ENCODE data around the gene PEA15. TPM values are rescaled to one million over a fixed set of nuclear protein-coding genes. Genes with fewer than 3 reads are reported as not detected.
A peak's percentile ranks its signal among the peaks of the same experiment; 100 is the strongest.

The PEA15 gene
- total RNA-seq, 5 donors from 2014 or later (not counting 1 experiment from before 2014, with no cell fraction given) = 12.3 to 27.5 (median 15.9) TPM

GRCh38 chr1:160225345-160225744 lies 20.2 kb downstream of the PEA15 start:
- H3K4me3 Mint-ChIP-seq = no peak overlapping the region
- CTCF ChIA-PET = interaction anchor here in 1 of 2 donors (0.6 to 1.1 kb wide), 3 partner anchors 27 to 241 kb away, joined by 3 to 4 read pairs (median 4); partner anchors contain the start of gene IGSF8
- H3K27ac Mint-ChIP-seq = no peak overlapping the region
- peaks cover 60% of the 10 kb centered on the region for H3K36me3 Mint-ChIP-seq
- Histone ChIP-seq H3K27ac (ENCODE audit: low read length) (no peak overlapping the region), H3K27me3 (replicated peaks in 1 of 2; ENCODE audit: control insufficient read depth in 2 of 2, extremely low read depth in 1 of 2, insufficient read depth in 2 of 2, low read length in 1 of 2) (no peaks in the 10 kb centered on the region), H3K9me3 (no peaks in the 10 kb centered on the region), H3K4me3 (ENCODE audit: control insufficient read depth in 1 of 2, extremely low read depth in 1 of 2, low read length in 1 of 2) (no peak overlapping the region), H3K4me1 (ENCODE audit: control insufficient read depth in 1 of 2, extremely low read depth in 1 of 2, insufficient read depth in 2 of 2, low read length in 2 of 2) (no peaks in the 10 kb centered on the region), H3K36me3 (ENCODE audit: control insufficient read depth in 2 of 2, extremely low read depth in 1 of 2, insufficient read depth in 1 of 2, low read length in 1 of 2) (peaks cover 17 to 94% of the 10 kb centered on the region in 2 donors)
- no peaks in the 10 kb centered on the region for H3K4me1 Mint-ChIP-seq
- DNase-seq (no peak), ATAC-seq (replicated peaks in 1 of 4) (no peak)
- POLR2A ChIA-PET = interaction anchor here in 1 of 2 donors (0.6 kb wide), 1 partner anchor 16 kb away, joined by 13 read pairs; no protein-coding TSS in a partner anchor
- no CpG with 5 or more reads among the region's 2 CpGs for WGBS (ENCODE audit: insufficient coverage)
- H3K9me3 Mint-ChIP-seq = no peaks in the 10 kb centered on the region
- no peaks in the 10 kb centered on the region for H3K27me3 Mint-ChIP-seq

GRCh38 chr1:160226623-160227022 lies 21.4 kb downstream of the PEA15 start:
- no peak overlapping the region for H3K4me3 ChIP-seq (ENCODE audit: control insufficient read depth in 1 of 2, extremely low read depth in 1 of 2, low read length in 1 of 2)
- ChIA-PET CTCF (no interaction called here), POLR2A (no interaction called here)
- Mint-ChIP-seq H3K9me3 (no peaks in the 10 kb centered on the region), H3K27ac (no peak overlapping the region), H3K4me1 (no peaks in the 10 kb centered on the region), H3K4me3 (no peak overlapping the region), H3K27me3 (no peaks in the 10 kb centered on the region), H3K36me3 (peaks cover 66% of the 10 kb centered on the region)
- no peaks in the 10 kb centered on the region for H3K27me3 ChIP-seq (replicated peaks in 1 of 2; ENCODE audit: control insufficient read depth in 2 of 2, extremely low read depth in 1 of 2, insufficient read depth in 2 of 2, low read length in 1 of 2)
- H3K27ac ChIP-seq (ENCODE audit: low read length) = no peak overlapping the region
- no peak for DNase-seq
- no CpG with 5 or more reads among the region's 2 CpGs for WGBS (ENCODE audit: insufficient coverage)
- no peaks in the 10 kb centered on the region for H3K9me3 ChIP-seq
- H3K36me3 ChIP-seq (ENCODE audit: control insufficient read depth in 2 of 2, extremely low read depth in 1 of 2, insufficient read depth in 1 of 2, low read length in 1 of 2) = peaks cover 14 to 94% of the 10 kb centered on the region in 2 donors
- no peaks in the 10 kb centered on the region for H3K4me1 ChIP-seq (ENCODE audit: control insufficient read depth in 1 of 2, extremely low read depth in 1 of 2, insufficient read depth in 2 of 2, low read length in 2 of 2)
- no peak for ATAC-seq (replicated peaks in 1 of 4)

GRCh38 chr1:160227034-160227433 lies 21.9 kb downstream of the PEA15 start:
- ChIA-PET POLR2A (no interaction called here), CTCF (no interaction called here)
- Histone ChIP-seq H3K36me3 (ENCODE audit: control insufficient read depth in 2 of 2, extremely low read depth in 1 of 2, insufficient read depth in 1 of 2, low read length in 1 of 2) (peaks cover 14 to 95% of the 10 kb centered on the region in 2 donors), H3K4me1 (ENCODE audit: control insufficient read depth in 1 of 2, extremely low read depth in 1 of 2, insufficient read depth in 2 of 2, low read length in 2 of 2) (no peaks in the 10 kb centered on the region), H3K27ac (ENCODE audit: low read length) (no peak overlapping the region), H3K27me3 (replicated peaks in 1 of 2; ENCODE audit: control insufficient read depth in 2 of 2, extremely low read depth in 1 of 2, insufficient read depth in 2 of 2, low read length in 1 of 2) (no peaks in the 10 kb centered on the region), H3K9me3 (no peaks in the 10 kb centered on the region), H3K4me3 (ENCODE audit: control insufficient read depth in 1 of 2, extremely low read depth in 1 of 2, low read length in 1 of 2) (no peak overlapping the region)
- H3K27me3 Mint-ChIP-seq = no peaks in the 10 kb centered on the region
- H3K9me3 Mint-ChIP-seq = no peaks in the 10 kb centered on the region
- ATAC-seq (replicated peaks in 1 of 4) (no peak), DNase-seq (no peak)
- no peak overlapping the region for H3K27ac Mint-ChIP-seq
- H3K4me1 Mint-ChIP-seq = no peaks in the 10 kb centered on the region
- WGBS (ENCODE audit: insufficient coverage) = no CpG with 5 or more reads among the region's 4 CpGs
- no peak overlapping the region for H3K4me3 Mint-ChIP-seq
- peaks cover 62% of the 10 kb centered on the region for H3K36me3 Mint-ChIP-seq

DNA sequence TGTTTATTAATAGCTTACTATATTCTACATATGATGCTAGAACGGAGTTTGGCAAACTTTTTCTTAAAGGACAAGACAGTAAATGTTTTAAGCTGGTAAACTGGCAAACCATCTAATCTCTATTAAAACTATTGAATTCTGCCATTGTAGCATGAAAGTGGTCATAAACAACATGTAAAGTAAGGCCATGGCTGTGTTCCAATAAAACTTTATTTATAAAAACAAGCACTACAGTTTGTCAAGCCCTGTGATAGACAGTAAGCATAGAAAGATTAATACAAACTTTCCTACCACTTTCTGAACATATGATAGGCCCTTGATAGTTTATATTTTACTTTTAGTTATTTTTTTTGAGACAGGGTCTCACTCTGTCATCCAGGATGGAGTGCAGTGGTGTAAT lies 22.4 kb downstream of the PEA15 start:
- H3K27ac Mint-ChIP-seq = no peak overlapping the region
- no peaks in the 10 kb centered on the region for H3K4me1 Mint-ChIP-seq
- no peak for DNase-seq
- Histone ChIP-seq H3K9me3 (no peaks in the 10 kb centered on the region), H3K27me3 (replicated peaks in 1 of 2; ENCODE audit: control insufficient read depth in 2 of 2, extremely low read depth in 1 of 2, insufficient read depth in 2 of 2, low read length in 1 of 2) (no peaks in the 10 kb centered on the region), H3K4me3 (ENCODE audit: control insufficient read depth in 1 of 2, extremely low read depth in 1 of 2, low read length in 1 of 2) (no peak overlapping the region), H3K4me1 (ENCODE audit: control insufficient read depth in 1 of 2, extremely low read depth in 1 of 2, insufficient read depth in 2 of 2, low read length in 2 of 2) (no peaks in the 10 kb centered on the region), H3K27ac (ENCODE audit: low read length) (no peak overlapping the region), H3K36me3 (ENCODE audit: control insufficient read depth in 2 of 2, extremely low read depth in 1 of 2, insufficient read depth in 1 of 2, low read length in 1 of 2) (peaks cover 12 to 96% of the 10 kb centered on the region in 2 donors)
- H3K27me3 Mint-ChIP-seq = no peaks in the 10 kb centered on the region
- no CpG with 5 or more reads among the region's 1 CpG for WGBS (ENCODE audit: insufficient coverage)
- no peak for ATAC-seq (replicated peaks in 1 of 4)
- POLR2A ChIA-PET = no interaction called here
- H3K36me3 Mint-ChIP-seq = peaks cover 56% of the 10 kb centered on the region
- CTCF ChIA-PET = no interaction called here
- no peaks in the 10 kb centered on the region for H3K9me3 Mint-ChIP-seq
- H3K4me3 Mint-ChIP-seq = no peak overlapping the region

- H3K27me3 Mint-ChIP-seq = no peaks in the 10 kb centered on the region
- H3K9me3 Mint-ChIP-seq = no peaks in the 10 kb centered on the region
- CTCF ChIA-PET = interaction anchor here (0.6 to 0.7 kb wide), 2 partner anchors 180 to 452 kb away, joined by 3 to 4 read pairs; no protein-coding TSS in a partner anchor
- Histone ChIP-seq H3K36me3 (ENCODE audit: control insufficient read depth in 2 of 2, extremely low read depth in 1 of 2, insufficient read depth in 1 of 2, low read length in 1 of 2) (peaks cover 7 to 88% of the 10 kb centered on the region in 2 donors), H3K27me3 (replicated peaks in 1 of 2; ENCODE audit: control insufficient read depth in 2 of 2, extremely low read depth in 1 of 2, insufficient read depth in 2 of 2, low read length in 1 of 2) (no peaks in the 10 kb centered on the region), H3K27ac (ENCODE audit: low read length) (no peak overlapping the region), H3K4me3 (ENCODE audit: control insufficient read depth in 1 of 2, extremely low read depth in 1 of 2, low read length in 1 of 2) (no peak overlapping the region), H3K9me3 (no peaks in the 10 kb centered on the region), H3K4me1 (ENCODE audit: control insufficient read depth in 1 of 2, extremely low read depth in 1 of 2, insufficient read depth in 2 of 2, low read length in 2 of 2) (no peaks in the 10 kb centered on the region)
- no peak overlapping the region for H3K4me3 Mint-ChIP-seq
- DNase-seq (no peak), ATAC-seq (replicated peaks in 1 of 4) (no peak)
- POLR2A ChIA-PET = interaction anchor here (0.5 to 0.6 kb wide), 2 partner anchors 23 to 417 kb away, joined by 3 to 5 read pairs; partner anchors contain the start of gene PEA15 (in 1 of the 2)
- H3K36me3 Mint-ChIP-seq = peaks cover 48% of the 10 kb centered on the region
- H3K4me1 Mint-ChIP-seq = peaks cover 0 to 4% (median 2%) of the 10 kb centered on the region in 3 donors
- no peak overlapping the region for H3K27ac Mint-ChIP-seq
Measured at GRCh38 chr1:160228431-160228830, 23.2 kb downstream of the PEA15 start.

- ChIA-PET CTCF (interaction anchor here in 1 of 2 donors (2.3 to 3.2 kb wide), 2 partner anchors 19 to 59 kb away, joined by 6 to 10 read pairs; no protein-coding TSS in a partner anchor), POLR2A (no interaction called here)
- DNase-seq (no peak), ATAC-seq (replicated peaks in 1 of 4) (no peak)
- no peaks in the 10 kb centered on the region for H3K27me3 ChIP-seq (replicated peaks in 1 of 2; ENCODE audit: control insufficient read depth in 2 of 2, extremely low read depth in 1 of 2, insufficient read depth in 2 of 2, low read length in 1 of 2)
- H3K27ac Mint-ChIP-seq = peak overlapping the region in 1 of 2 donors; percentile 6
- peaks cover under 1 to 73% of the 10 kb centered on the region in 2 donors for H3K36me3 ChIP-seq (ENCODE audit: control insufficient read depth in 2 of 2, extremely low read depth in 1 of 2, insufficient read depth in 1 of 2, low read length in 1 of 2)
- peaks cover 6 to 18% (median 13%) of the 10 kb centered on the region in 3 donors for H3K4me1 Mint-ChIP-seq
- H3K9me3 ChIP-seq = no peaks in the 10 kb centered on the region
- no peak overlapping the region for H3K4me3 Mint-ChIP-seq
- H3K27me3 Mint-ChIP-seq = no peaks in the 10 kb centered on the region
- peaks cover 59% of the 10 kb centered on the region for H3K36me3 Mint-ChIP-seq
- H3K27ac ChIP-seq (ENCODE audit: low read length) = no peak overlapping the region
- H3K4me1 ChIP-seq (ENCODE audit: control insufficient read depth in 1 of 2, extremely low read depth in 1 of 2, insufficient read depth in 2 of 2, low read length in 2 of 2) = no peaks in the 10 kb centered on the region
- H3K9me3 Mint-ChIP-seq = no peaks in the 10 kb centered on the region
- no peak overlapping the region for H3K4me3 ChIP-seq (ENCODE audit: control insufficient read depth in 1 of 2, extremely low read depth in 1 of 2, low read length in 1 of 2)
Measured at GRCh38 chr1:160232911-160233310, 27.7 kb downstream of the PEA15 start.

DNA sequence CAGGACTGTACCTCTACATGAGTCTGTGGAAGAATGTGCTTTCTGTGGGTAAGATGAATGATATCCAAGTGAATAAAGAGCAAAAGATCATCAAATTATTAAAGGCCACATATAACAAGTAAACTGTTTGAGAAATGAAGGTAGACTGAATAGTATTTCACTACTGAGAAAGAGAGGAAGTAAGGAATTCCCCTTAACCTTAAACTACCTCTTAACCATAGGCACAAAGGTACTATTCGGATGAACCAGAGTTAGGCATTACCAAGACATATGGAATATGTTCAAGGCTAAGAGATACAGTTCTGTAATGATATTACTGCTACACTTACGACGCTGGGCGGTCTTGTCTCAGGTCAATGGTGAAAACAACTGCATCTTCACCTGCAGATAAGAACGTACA lies 31.6 kb downstream of the PEA15 start:
- H3K4me1 ChIP-seq (ENCODE audit: control insufficient read depth in 1 of 2, extremely low read depth in 1 of 2, insufficient read depth in 2 of 2, low read length in 2 of 2) = no peaks in the 10 kb centered on the region
- Mint-ChIP-seq H3K4me1 (peaks cover 6 to 24% (median 15%) of the 10 kb centered on the region in 3 donors), H3K4me3 (no peak overlapping the region), H3K27me3 (no peaks in the 10 kb centered on the region), H3K27ac (no peak overlapping the region), H3K36me3 (peaks cover 59% of the 10 kb centered on the region), H3K9me3 (no peaks in the 10 kb centered on the region)
- no peak overlapping the region for H3K4me3 ChIP-seq (ENCODE audit: control insufficient read depth in 1 of 2, extremely low read depth in 1 of 2, low read length in 1 of 2)
- 90% methylated on average over 3 of the region's 5 CpGs for WGBS (ENCODE audit: insufficient coverage)
- ATAC-seq (replicated peaks in 1 of 4) = no peak
- ChIA-PET CTCF (no interaction called here), POLR2A (interaction anchor here in 1 of 2 donors (0.6 kb wide), 1 partner anchor 348 kb away, joined by 3 read pairs; no protein-coding TSS in a partner anchor)
- H3K9me3 ChIP-seq = no peaks in the 10 kb centered on the region
- DNase-seq = no peak
- peaks cover 13 to 70% of the 10 kb centered on the region in 2 donors for H3K36me3 ChIP-seq (ENCODE audit: control insufficient read depth in 2 of 2, extremely low read depth in 1 of 2, insufficient read depth in 1 of 2, low read length in 1 of 2)
- no peak overlapping the region for H3K27ac ChIP-seq (ENCODE audit: low read length)
- no peaks in the 10 kb centered on the region for H3K27me3 ChIP-seq (replicated peaks in 1 of 2; ENCODE audit: control insufficient read depth in 2 of 2, extremely low read depth in 1 of 2, insufficient read depth in 2 of 2, low read length in 1 of 2)
